GM23248 (cell line): ENCODE results near the gene ZBED2. TPM values are rescaled to one million over a fixed set of nuclear protein-coding genes. Genes with fewer than 3 reads are reported as not detected.

ENCODE experiments used
- DNase-seq: peaks from one replicate; pipeline ENCODE4 v3.0.0-alpha.2; 2015
- H2AFZ ChIP-seq: fragments of 200-600 bp; sonication (generic); 2 replicates; pipeline ENCODE4 v1.6.1; 2016; ENCODE audit warnings: antibody characterized with exemption
- H3F3A ChIP-seq: fragments of 200-600 bp; sonication (generic); 2 replicates; pipeline ENCODE4 v1.6.1; 2016; ENCODE audit warnings: mild to moderate bottlenecking, antibody characterized with exemption, mixed run types; ENCODE audit not compliant: insufficient read depth
- H3K27ac ChIP-seq: fragments of 200-600 bp; sonication (generic); 2 replicates; pipeline ENCODE4 v1.5.1; 2016; ENCODE audit warnings: mild to moderate bottlenecking
- H3K27me3 ChIP-seq: fragments of 200-600 bp; sonication (generic); replicated peaks from 2 replicates; pipeline ENCODE4 v1.6.1; 2016; ENCODE audit warnings: mild to moderate bottlenecking; ENCODE audit not compliant: insufficient read depth
- H3K36me3 ChIP-seq: fragments of 200-600 bp; sonication (generic); 2 replicates; pipeline ENCODE4 v1.6.1; 2016; ENCODE audit warnings: low read depth, mild to moderate bottlenecking
- H3K4me1 ChIP-seq: fragments of 200-600 bp; sonication (generic); 2 replicates; pipeline ENCODE4 v1.6.1; 2016; ENCODE audit warnings: mild to moderate bottlenecking; ENCODE audit not compliant: insufficient read depth
- H3K4me2 ChIP-seq: fragments of 200-600 bp; sonication (generic); one replicate; pipeline ENCODE4 v1.6.1; 2016; ENCODE audit warnings: mild to moderate bottlenecking; ENCODE audit not compliant: unreplicated experiment
- H3K4me3 ChIP-seq: fragments of 200-600 bp; sonication (generic); 2 replicates; pipeline ENCODE4 v1.5.1; 2016; ENCODE audit warnings: mild to moderate bottlenecking
- H3K79me2 ChIP-seq: fragments of 200-600 bp; sonication (generic); 2 replicates; pipeline ENCODE4 v1.6.1; 2016; ENCODE audit warnings: mild to moderate bottlenecking; ENCODE audit not compliant: insufficient read depth
- H3K9ac ChIP-seq: fragments of 200-600 bp; sonication (generic); 2 replicates; pipeline ENCODE4 v1.6.1; 2016; ENCODE audit warnings: mild to moderate bottlenecking
- H3K9me2 ChIP-seq: fragments of 200-600 bp; sonication (generic); 2 replicates; pipeline ENCODE4 v1.6.1; 2016; ENCODE audit warnings: mixed run types, mild to moderate bottlenecking, moderate library complexity; ENCODE audit not compliant: insufficient read depth
- H3K9me3 ChIP-seq: fragments of 200-600 bp; sonication (generic); one replicate; pipeline ENCODE4 v1.6.1; 2017; ENCODE audit warnings: low read depth
- H4K20me1 ChIP-seq: fragments of 200-600 bp; sonication (generic); 2 replicates; pipeline ENCODE4 v1.6.0; 2016; ENCODE audit not compliant: insufficient read depth
- EZH2 ChIP-seq: fragments of 200-600 bp; sonication (generic); IDR thresholded peaks from 2 replicates; pipeline ENCODE4 v1.6.1; 2018; ENCODE audit warnings: antibody characterized with exemption, mild to moderate bottlenecking; ENCODE audit not compliant: insufficient read depth, poor library complexity, severe bottlenecking
- EZH2phosphoT487 ChIP-seq: fragments of 200-600 bp; sonication (generic); IDR thresholded peaks from 2 replicates; pipeline ENCODE4 v1.6.1; 2018; ENCODE audit warnings: antibody characterized with exemption, moderate library complexity, mild to moderate bottlenecking, low read depth; ENCODE audit not compliant: insufficient read depth
- WGBS, 2 experiments: methylation state at CpG; one replicate each; pipeline ENCODE4 v1.1.6; 2015 to 2017; ENCODE audit warnings: low lambda C conversion rate in 2 of 2, low coverage in 1 of 2; ENCODE audit errors: missing lambda C conversion rate in 2 of 2; 5-methylcytosine and 5-hydroxymethylcytosine counted together
- in situ Hi-C: fragments of 300-500 bp; cut with MboI; formaldehyde crosslinking; loops from 2 replicates; pipeline ENCODE4 v1.15.0; 2020
- polyA plus RNA-seq: library from polyadenylated mRNA; unstranded; fragments of >200 nt; fragmentation: Nextera tagmentation; extraction: Ambion mirVana; gene quantifications from 2 replicates; pipeline ENCODE4 v1.2.1, GENCODE V29; 2016
- total RNA-seq: library from RNA; depleted of rRNA; stranded (reverse); fragments of >200 nt; shearing (Covaris generic); gene quantifications from 2 replicates; pipeline ENCODE4 v1.2.3, GENCODE V29; 2014

The ZBED2 gene
- total and polyA plus RNA-seq, 2 experiments from 2014 or later, result not detected

DNA sequence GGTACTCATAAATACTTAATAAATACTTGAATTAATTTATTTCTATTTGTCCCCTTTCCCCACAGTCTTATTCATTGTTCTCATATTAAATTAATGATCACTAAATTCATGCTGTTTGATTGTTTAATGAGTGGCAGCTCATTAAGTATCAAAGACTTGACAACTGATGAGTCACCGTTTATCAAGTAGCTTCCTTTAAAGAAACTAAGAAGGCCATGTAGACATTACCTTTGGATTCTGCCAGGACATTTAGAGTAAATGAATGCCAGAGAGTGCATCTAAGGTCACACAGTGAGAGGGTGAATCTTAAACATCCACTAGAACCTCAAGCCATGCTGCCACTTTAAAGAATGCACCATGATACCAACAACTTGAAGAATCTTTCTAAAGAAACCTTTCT is 23.9 kb downstream of the ZBED2 start:
- Histone ChIP-seq H2AFZ (no peak overlapping the region), H4K20me1 (no peaks in the 10 kb centered on the region), H3K36me3 (no peaks in the 10 kb centered on the region), H3K9ac (no peak overlapping the region), H3F3A (no peaks in the 10 kb centered on the region), H3K9me3 (no peaks in the 10 kb centered on the region), H3K9me2 (no peaks in the 10 kb centered on the region), H3K4me1 (0 out of 2 replicates have a peak, but pooled peaks cover 3% of the 10 kb centered on the region), H3K27me3 (no peaks in the 10 kb centered on the region), H3K4me3 (no peak overlapping the region), H3K79me2 (no peaks in the 10 kb centered on the region), H3K4me2 (no peak overlapping the region), H3K27ac (no peak overlapping the region)
- in situ Hi-C loops, result no loop called here
- no peak for DNase-seq
- 6 to 12% methylated on average over 1 of the region's 1 CpG for WGBS, 2 experiments
- TF ChIP-seq EZH2 (no peak), EZH2phosphoT487 (no peak)

DNA sequence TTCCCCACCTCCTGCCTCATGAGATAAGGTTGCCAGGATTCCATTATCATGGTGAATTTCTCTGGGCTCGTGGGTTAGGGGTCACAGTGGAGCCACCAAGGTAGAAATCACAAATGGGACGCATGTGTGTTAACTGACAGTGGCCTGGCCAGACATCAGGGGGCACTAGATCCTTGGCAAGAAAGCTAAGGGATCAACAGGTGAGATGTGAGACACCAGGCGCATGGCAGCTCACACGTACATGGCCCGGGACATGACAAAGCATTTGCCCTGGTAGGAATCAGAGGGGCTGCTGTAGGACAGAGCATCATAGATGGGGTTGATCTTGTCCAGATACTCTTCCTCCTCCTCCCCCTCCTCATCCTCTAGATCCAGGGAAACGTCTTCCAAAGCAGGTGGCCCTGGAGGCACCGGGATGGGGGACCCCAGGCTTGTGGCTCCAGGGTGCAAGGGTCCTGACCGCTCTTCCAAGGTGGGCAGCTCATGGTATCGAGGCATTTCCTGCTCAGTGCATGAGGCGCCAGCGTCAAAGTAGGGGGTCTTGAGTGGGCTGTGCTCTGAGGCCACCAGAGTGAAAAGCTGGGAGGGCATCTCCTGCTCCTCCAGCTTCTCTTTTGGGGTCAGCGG is 24.6 kb downstream of the ZBED2 start:
- no peak overlapping the region for H3K27ac ChIP-seq
- no peaks in the 10 kb centered on the region for H3K36me3 ChIP-seq
- no peaks in the 10 kb centered on the region for H3K27me3 ChIP-seq
- DNase-seq, result no peak
- TF ChIP-seq EZH2phosphoT487 (no peak), EZH2 (no peak)
- 0 out of 2 replicates have a peak, but pooled peaks cover 3% of the 10 kb centered on the region for H3K4me1 ChIP-seq
- H3K79me2 ChIP-seq, result no peaks in the 10 kb centered on the region
- no peak overlapping the region for H3K4me2 ChIP-seq
- no peaks in the 10 kb centered on the region for H4K20me1 ChIP-seq
- H3K9me2 ChIP-seq, result no peaks in the 10 kb centered on the region
- H3K4me3 ChIP-seq, result no peak overlapping the region
- no peaks in the 10 kb centered on the region for H3K9me3 ChIP-seq
- no peak overlapping the region for H2AFZ ChIP-seq
- no peaks in the 10 kb centered on the region for H3F3A ChIP-seq
- in situ Hi-C loops, result no loop called here
- 58 to 71% methylated on average over 12 of the region's 12 CpGs for WGBS, 2 experiments
- no peak overlapping the region for H3K9ac ChIP-seq

DNA sequence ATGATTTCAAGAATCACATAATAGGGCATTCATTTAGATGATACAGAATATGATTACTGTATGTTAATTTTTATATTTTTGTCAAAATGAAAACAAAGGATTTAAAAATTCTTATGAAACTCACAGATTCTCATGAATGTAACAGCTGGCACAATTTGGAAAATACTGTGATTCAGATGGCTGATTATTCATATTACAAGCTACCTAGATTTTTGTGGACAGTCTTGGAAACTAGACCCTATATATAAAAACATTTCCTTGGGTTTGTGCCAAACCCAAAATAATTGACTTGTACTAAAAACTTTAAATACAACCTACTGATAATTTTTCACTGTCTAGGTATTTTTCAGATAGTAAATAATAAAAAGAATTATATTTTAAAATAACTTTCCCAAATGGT is 26.2 kb downstream of the ZBED2 start:
- TF ChIP-seq EZH2phosphoT487 (no peak), EZH2 (no peak)
- H3K79me2 ChIP-seq, result no peaks in the 10 kb centered on the region
- H3K9me2 ChIP-seq, result no peaks in the 10 kb centered on the region
- 0 out of 2 replicates have a peak, but pooled peaks cover 3% of the 10 kb centered on the region for H3K4me1 ChIP-seq
- no peak overlapping the region for H3K4me3 ChIP-seq
- H3K27me3 ChIP-seq, result peaks cover 13% of the 10 kb centered on the region
- H3K36me3 ChIP-seq, result no peaks in the 10 kb centered on the region
- H4K20me1 ChIP-seq, result no peaks in the 10 kb centered on the region
- H3K4me2 ChIP-seq, result no peak overlapping the region
- in situ Hi-C loops, result no loop called here
- no peaks in the 10 kb centered on the region for H3F3A ChIP-seq
- H3K9ac ChIP-seq, result no peak overlapping the region
- H3K27ac ChIP-seq, result no peak overlapping the region
- DNase-seq, result peak; percentile 30
- H3K9me3 ChIP-seq, result no peaks in the 10 kb centered on the region
- no peak overlapping the region for H2AFZ ChIP-seq

DNA sequence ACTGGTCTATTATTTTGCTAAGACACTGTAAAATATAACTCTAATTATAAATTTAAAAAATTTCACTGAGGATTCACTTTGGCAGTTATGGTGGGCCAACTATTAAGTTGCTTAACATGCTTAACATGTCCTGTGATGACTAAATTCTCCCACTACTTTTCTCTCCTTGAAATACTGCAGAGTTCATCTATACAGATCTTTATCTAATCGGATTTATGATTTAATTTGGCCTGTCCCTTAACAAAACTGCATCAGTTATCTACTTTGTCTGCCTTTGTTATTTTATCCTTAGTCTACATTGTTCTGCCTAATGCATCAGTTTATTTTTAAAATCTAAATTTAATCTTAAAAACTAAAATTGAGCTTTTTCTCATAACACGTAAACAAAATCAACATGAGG is 26.8 kb downstream of the ZBED2 start:
- WGBS, 2 experiments, result 54 to 61% methylated on average over 2 of the region's 2 CpGs
- no peak overlapping the region for H2AFZ ChIP-seq
- TF ChIP-seq EZH2phosphoT487 (no peak), EZH2 (no peak)
- no peak for DNase-seq
- no peaks in the 10 kb centered on the region for H3K9me2 ChIP-seq
- H4K20me1 ChIP-seq, result no peaks in the 10 kb centered on the region
- in situ Hi-C loops, result no loop called here
- H3K4me2 ChIP-seq, result no peak overlapping the region
- H3K4me1 ChIP-seq, result 0 out of 2 replicates have a peak, but pooled peaks cover 3% of the 10 kb centered on the region
- no peaks in the 10 kb centered on the region for H3K36me3 ChIP-seq
- H3K9me3 ChIP-seq, result no peaks in the 10 kb centered on the region
- H3K79me2 ChIP-seq, result no peaks in the 10 kb centered on the region
- H3F3A ChIP-seq, result no peaks in the 10 kb centered on the region
- H3K27me3 ChIP-seq, result peaks cover 17% of the 10 kb centered on the region
- H3K27ac ChIP-seq, result no peak overlapping the region
- H3K9ac ChIP-seq, result no peak overlapping the region
- no peak overlapping the region for H3K4me3 ChIP-seq
